ENCODE results near the gene GYS1. TPM values are rescaled to one million over a fixed set of nuclear protein-coding genes. Genes with fewer than 3 reads are reported as not detected.
A peak's percentile ranks its signal among the peaks of the same experiment; 100 is the strongest.
"Not testable (repeated sequence)": the region's sequence is repeated elsewhere in the genome, so short reads cannot be mapped to it uniquely, and the experiment has no call there.

GYS1 gene
- total RNA-seq, 1 donor = 44.5 TPM

DNA sequence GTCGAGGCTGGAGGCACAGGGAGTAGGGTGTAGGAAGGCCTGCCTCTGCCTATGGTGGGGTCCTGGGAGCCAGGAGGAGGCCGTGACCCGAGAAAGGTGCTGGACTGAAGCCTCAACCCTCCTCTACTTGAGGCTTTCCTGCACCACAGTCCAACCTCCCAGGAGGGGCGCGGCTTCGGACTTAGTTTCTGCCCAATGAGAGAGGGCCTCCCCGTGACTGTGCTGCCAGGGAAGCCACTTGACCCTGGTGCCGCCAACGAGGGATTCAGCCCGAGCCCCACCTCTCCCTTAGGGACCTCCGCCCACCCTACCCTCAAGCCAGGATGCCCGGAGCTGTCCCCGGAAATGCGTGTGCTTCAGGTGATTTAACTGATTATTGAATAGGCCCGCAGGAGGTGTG lies 31.1 kb upstream of the GYS1 start, which contains the start of gene CGB3:
TSS of gene CGB3 (minus strand) at position 101 of the 400 bp plus-strand sequence. CDS start 362 bp downstream, outside the sequence.
- not testable (repeated sequence) for H3K79me2 ChIP-seq (ENCODE audit: insufficient read depth, low read length); H3K4me3 ChIP-seq (ENCODE audit: insufficient read depth, low read length); H4K20me1 ChIP-seq (ENCODE audit: insufficient read depth, low read length); H3K9me3 ChIP-seq (ENCODE audit: low read depth, low read length); DNase-seq (ENCODE audit: insufficient read length, low spot score, missing footprints); H3K4me1 ChIP-seq (ENCODE audit: insufficient read depth, low read length); H3K36me3 ChIP-seq (ENCODE audit: insufficient read depth, low read length); H3K27ac ChIP-seq (ENCODE audit: low read depth, low read length); H3K27me3 ChIP-seq (ENCODE audit: insufficient read depth, low read length); H3K4me2 ChIP-seq (ENCODE audit: insufficient read depth, low read length); H2AFZ ChIP-seq (ENCODE audit: low read length)

DNA sequence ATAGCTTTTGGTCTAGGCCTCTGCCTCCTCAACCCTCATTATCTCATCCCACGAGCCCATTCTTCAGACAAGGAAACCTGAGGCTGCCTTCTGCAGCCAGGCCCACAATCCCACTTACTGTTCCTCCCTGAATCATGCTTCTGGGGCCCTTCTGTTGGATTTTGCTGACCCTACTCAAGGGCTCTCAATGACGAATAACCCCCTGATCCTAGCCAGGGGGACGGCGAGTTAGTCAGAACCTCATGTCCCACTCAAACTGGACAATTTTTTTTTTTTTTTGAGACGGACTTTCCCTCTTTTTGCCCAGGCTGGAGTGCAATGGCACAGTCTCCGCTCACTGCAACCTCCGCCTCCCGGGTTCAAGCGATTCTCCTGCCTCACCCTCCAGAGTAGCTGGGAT lies 29.0 kb upstream of the GYS1 start:
- H2AFZ ChIP-seq (ENCODE audit: low read length) = no peak overlapping the region
- H3K27ac ChIP-seq (ENCODE audit: low read depth, low read length) = no peak overlapping the region
- H3K79me2 ChIP-seq (ENCODE audit: insufficient read depth, low read length) = no peaks in the 10 kb centered on the region
- no peak overlapping the region for H3K4me3 ChIP-seq (ENCODE audit: insufficient read depth, low read length)
- no peak for DNase-seq (ENCODE audit: insufficient read length, low spot score, missing footprints)
- TF ChIP-seq, protein P1, sequence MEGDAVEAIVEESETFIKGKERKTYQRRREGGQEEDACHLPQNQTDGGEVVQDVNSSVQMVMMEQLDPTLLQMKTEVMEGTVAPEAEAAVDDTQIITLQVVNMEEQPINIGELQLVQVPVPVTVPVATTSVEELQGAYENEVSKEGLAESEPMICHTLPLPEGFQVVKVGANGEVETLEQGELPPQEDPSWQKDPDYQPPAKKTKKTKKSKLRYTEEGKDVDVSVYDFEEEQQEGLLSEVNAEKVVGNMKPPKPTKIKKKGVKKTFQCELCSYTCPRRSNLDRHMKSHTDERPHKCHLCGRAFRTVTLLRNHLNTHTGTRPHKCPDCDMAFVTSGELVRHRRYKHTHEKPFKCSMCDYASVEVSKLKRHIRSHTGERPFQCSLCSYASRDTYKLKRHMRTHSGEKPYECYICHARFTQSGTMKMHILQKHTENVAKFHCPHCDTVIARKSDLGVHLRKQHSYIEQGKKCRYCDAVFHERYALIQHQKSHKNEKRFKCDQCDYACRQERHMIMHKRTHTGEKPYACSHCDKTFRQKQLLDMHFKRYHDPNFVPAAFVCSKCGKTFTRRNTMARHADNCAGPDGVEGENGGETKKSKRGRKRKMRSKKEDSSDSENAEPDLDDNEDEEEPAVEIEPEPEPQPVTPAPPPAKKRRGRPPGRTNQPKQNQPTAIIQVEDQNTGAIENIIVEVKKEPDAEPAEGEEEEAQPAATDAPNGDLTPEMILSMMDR (IDR thresholded peaks at IDR 0.05; ENCODE audit: extremely low read depth, low read depth, low read length) = no peak
- no peaks in the 10 kb centered on the region for H3K9me3 ChIP-seq (ENCODE audit: low read depth, low read length)
- peaks cover 15% of the 10 kb centered on the region for H3K4me1 ChIP-seq (ENCODE audit: insufficient read depth, low read length)
- no peaks in the 10 kb centered on the region for H4K20me1 ChIP-seq (ENCODE audit: insufficient read depth, low read length)
- no peak overlapping the region for H3K4me2 ChIP-seq (ENCODE audit: insufficient read depth, low read length)
- H3K27me3 ChIP-seq (ENCODE audit: insufficient read depth, low read length) = no peaks in the 10 kb centered on the region
- H3K36me3 ChIP-seq (ENCODE audit: insufficient read depth, low read length) = no peaks in the 10 kb centered on the region

DNA sequence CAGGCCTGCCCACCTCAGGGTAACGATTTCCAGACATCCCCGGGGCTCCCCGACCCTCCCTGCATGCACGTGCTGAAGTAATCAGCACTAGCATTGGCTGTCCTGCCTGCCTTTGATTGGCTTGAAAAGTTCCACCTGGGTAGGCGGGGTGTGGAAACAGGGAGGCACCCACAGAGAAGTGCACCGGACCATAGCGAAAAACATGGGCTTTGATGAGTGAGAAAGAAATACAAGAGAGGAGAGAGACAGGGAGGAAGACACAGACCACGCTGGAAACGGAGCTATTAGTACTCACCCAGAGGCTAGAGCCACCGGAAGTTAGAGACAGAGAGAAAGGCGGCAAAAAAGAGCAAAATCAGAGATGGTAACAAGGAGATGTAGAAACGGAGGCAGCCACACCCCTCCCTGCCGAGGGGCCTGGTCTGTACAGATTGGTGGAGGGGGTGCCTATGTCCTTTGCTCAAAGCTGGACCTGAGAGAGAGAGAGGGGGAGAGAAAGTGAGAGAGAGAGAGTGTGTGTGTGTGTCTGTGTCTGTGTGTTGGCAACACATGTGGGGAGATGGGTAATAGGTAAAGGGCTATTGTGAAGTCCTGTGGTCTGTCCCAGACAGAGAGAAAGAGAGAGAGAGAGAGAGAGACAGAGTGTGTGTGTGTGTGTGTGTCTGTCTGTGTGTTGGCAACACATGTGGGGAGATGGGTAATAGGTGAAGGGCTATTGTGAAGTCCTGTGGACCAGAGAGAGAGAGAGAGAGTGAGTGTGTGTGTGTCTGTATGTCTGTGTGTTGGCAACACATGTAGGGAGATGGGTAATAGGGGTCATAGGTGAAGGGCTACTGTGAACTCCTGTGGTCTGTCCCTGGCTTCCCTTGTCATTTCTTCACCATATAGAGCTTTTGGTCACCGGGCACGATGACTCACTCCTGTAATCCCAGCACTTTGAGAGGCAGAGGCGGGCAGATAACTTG lies 28.1 kb upstream of the GYS1 start:
- no peaks in the 10 kb centered on the region for H3K9me3 ChIP-seq (ENCODE audit: low read depth, low read length)
- H3K4me1 ChIP-seq (ENCODE audit: insufficient read depth, low read length) = peaks cover 15% of the 10 kb centered on the region
- no peaks in the 10 kb centered on the region for H4K20me1 ChIP-seq (ENCODE audit: insufficient read depth, low read length)
- no peaks in the 10 kb centered on the region for H3K36me3 ChIP-seq (ENCODE audit: insufficient read depth, low read length)
- no peak overlapping the region for H3K4me2 ChIP-seq (ENCODE audit: insufficient read depth, low read length)
- peak; percentile 85 for DNase-seq (ENCODE audit: insufficient read length, low spot score, missing footprints)
- TF ChIP-seq, protein P1 (IDR thresholded peaks at IDR 0.05; ENCODE audit: extremely low read depth, low read depth, low read length) = no peak
- H3K79me2 ChIP-seq (ENCODE audit: insufficient read depth, low read length) = no peaks in the 10 kb centered on the region
- H3K27me3 ChIP-seq (ENCODE audit: insufficient read depth, low read length) = no peaks in the 10 kb centered on the region
- H3K4me3 ChIP-seq (ENCODE audit: insufficient read depth, low read length) = no peak overlapping the region
- no peak overlapping the region for H3K27ac ChIP-seq (ENCODE audit: low read depth, low read length)
- H2AFZ ChIP-seq (ENCODE audit: low read length) = no peak overlapping the region

DNA sequence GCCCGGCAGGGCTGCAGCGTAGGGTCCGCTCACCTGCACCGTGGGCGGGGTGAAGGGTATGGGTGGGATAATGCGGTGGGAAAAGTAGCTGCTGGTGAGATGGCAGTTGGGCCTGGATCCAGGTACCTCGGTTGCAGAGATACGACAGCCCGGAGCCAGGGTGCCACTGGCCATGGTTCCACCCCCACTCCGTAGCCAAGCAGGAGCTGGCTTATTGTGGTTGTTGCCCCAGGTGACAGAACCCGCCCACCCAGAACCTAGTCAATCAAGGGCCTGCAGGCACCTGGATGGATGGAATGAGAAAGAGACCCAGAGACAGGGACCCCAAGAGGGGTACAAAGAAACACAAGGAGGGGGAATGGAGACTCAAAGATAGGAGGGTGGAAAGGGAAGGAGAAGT lies 27.2 kb upstream of the GYS1 start:
- H2AFZ ChIP-seq (ENCODE audit: low read length) = no peak overlapping the region
- H3K27ac ChIP-seq (ENCODE audit: low read depth, low read length) = no peak overlapping the region
- no peak overlapping the region for H3K4me2 ChIP-seq (ENCODE audit: insufficient read depth, low read length)
- peaks cover 7% of the 10 kb centered on the region for H3K36me3 ChIP-seq (ENCODE audit: insufficient read depth, low read length)
- no peak for DNase-seq (ENCODE audit: insufficient read length, low spot score, missing footprints)
- no peaks in the 10 kb centered on the region for H3K79me2 ChIP-seq (ENCODE audit: insufficient read depth, low read length)
- H4K20me1 ChIP-seq (ENCODE audit: insufficient read depth, low read length) = no peaks in the 10 kb centered on the region
- no peak overlapping the region for H3K4me3 ChIP-seq (ENCODE audit: insufficient read depth, low read length)
- peaks cover 15% of the 10 kb centered on the region for H3K4me1 ChIP-seq (ENCODE audit: insufficient read depth, low read length)
- TF ChIP-seq, protein P1 (IDR thresholded peaks at IDR 0.05; ENCODE audit: extremely low read depth, low read depth, low read length) = no peak
- H3K9me3 ChIP-seq (ENCODE audit: low read depth, low read length) = no peaks in the 10 kb centered on the region
- no peaks in the 10 kb centered on the region for H3K27me3 ChIP-seq (ENCODE audit: insufficient read depth, low read length)
